K562 (cell line): ENCODE measurements around the gene HAUS3. TPM values are rescaled to one million over a fixed set of nuclear protein-coding genes. Genes with fewer than 3 reads are reported as not detected.
A peak's percentile ranks its signal among the peaks of the same experiment; 100 is the strongest.

ENCODE experiments used
- HNRNPL ChIP-seq: fragments of 200-400 bp; formaldehyde crosslinking; IDR thresholded peaks from 2 replicates; pipeline ENCODE4 v1.6.1; 2017; ENCODE audit warnings: low read depth, mild to moderate bottlenecking, low read length
- JUND ChIP-seq, 2 experiments: IDR thresholded peaks; 2 replicates in 1 of 2; 3 replicates in 1 of 2; pipeline ENCODE4 v1.6.1; 2011; ENCODE audit warnings: borderline replicate concordance in 2 of 2, low read depth in 2 of 2, low read length in 2 of 2, improper control_type of control experiment in 1 of 2, missing biosample characterization in 1 of 2, missing genetic modification characterization in 1 of 2, missing genetic modification reagents in 1 of 2
- KAT8 ChIP-seq: fragments of 450-650 bp; IDR thresholded peaks from 2 replicates; pipeline ENCODE4 v1.6.1; 2016; ENCODE audit warnings: low read depth, mild to moderate bottlenecking
- SRF ChIP-seq, 2 experiments: fragments of 250-450, 450-650 bp in 1 of 2; sonication (Bioruptor Pico) in 1 of 2; sonication (generic) in 1 of 2; formaldehyde crosslinking; IDR thresholded peaks; 2 replicates each; pipeline versions ENCODE4 v1.5.0 to v1.5.1; 2020 to 2022; ENCODE audit warnings: mild to moderate bottlenecking in 1 of 2, missing genetic modification reagents in 1 of 2
- TCFL5 ChIP-seq: fragments of 250-450 bp; sonication (Bioruptor Pico); conservative IDR thresholded peaks from 2 replicates; pipeline ENCODE4 v1.6.1; 2021; ENCODE audit warnings: mild to moderate bottlenecking, moderate library complexity, matching md5 sums
- YBX1 ChIP-seq: fragments of 450-650 bp; IDR thresholded peaks from 2 replicates; pipeline ENCODE4 v1.7.1; 2016; ENCODE audit warnings: mild to moderate bottlenecking
- ZNF41 ChIP-seq: fragments of 250-450 bp; sonication (Bioruptor Pico); conservative IDR thresholded peaks from 2 replicates; pipeline ENCODE4 v1.4.0; 2020; ENCODE audit warnings: mild to moderate bottlenecking
- polyA plus RNA-seq, 8 experiments: library from polyadenylated mRNA; depleted of rRNA in 4 of 8; stranded (reverse) in 5 of 8; unstranded in 3 of 8; fragments of >200 nt; fragmentation: Nextera tagmentation in 2 of 8; fragmentation: Illumina TruSeq in 1 of 8; extraction: Ambion mirVana in 2 of 8; extraction: Trizol in 1 of 8; gene quantifications; 2 replicates each; pipeline versions ENCODE4 v1.2.1 to v1.2.3, GENCODE V29; 2011 to 2014; ENCODE audit warnings: inconsistent platforms in 1 of 8, missing spikeins in 1 of 8
- total RNA-seq, 7 experiments: library from RNA; depleted of rRNA in 6 of 7; stranded (reverse); fragments of >200 nt in 6 of 7; fragmentation: Illumina TruSeq in 2 of 7; extraction: Trizol in 2 of 7; gene quantifications; 2 replicates each; pipeline versions ENCODE4 v1.2.1 to v1.2.3, GENCODE V29; 2011 to 2021; ENCODE audit warnings: low replicate concordance in 1 of 7
- TF ChIP-seq, protein P1 (sequence below): fragments of 250-450 bp; sonication (Bioruptor Pico); IDR thresholded peaks from 2 replicates; pipeline ENCODE4 v1.4.0; 2020; ENCODE audit warnings: mild to moderate bottlenecking, moderate library complexity
- TF ChIP-seq, protein P2 (sequence below): fragments of 250-450 bp; sonication (Bioruptor Pico); IDR thresholded peaks from 2 replicates; pipeline ENCODE4 v1.5.0; 2021; ENCODE audit warnings: mild to moderate bottlenecking, moderate library complexity
- TF ChIP-seq, protein P3 (sequence below): sonication (generic); formaldehyde crosslinking; IDR thresholded peaks from 2 replicates; pipeline ENCODE4 v1.8.0; 2022; ENCODE audit warnings: mild to moderate bottlenecking, missing genetic modification reagents, borderline replicate concordance
- TF ChIP-seq, protein P4 (sequence below): fragments of 250-450 bp; sonication (Bioruptor Pico); IDR thresholded peaks from 2 replicates; pipeline ENCODE4 v1.8.0; 2022; ENCODE audit warnings: inconsistent platforms

Gene HAUS3
- total and polyA plus RNA-seq, 9 of the 15 experiments (the other 6 are each of a cell fraction or from before 2014, with no cell fraction given) = 8.9 to 25.7 (median 21.5) TPM

DNA sequence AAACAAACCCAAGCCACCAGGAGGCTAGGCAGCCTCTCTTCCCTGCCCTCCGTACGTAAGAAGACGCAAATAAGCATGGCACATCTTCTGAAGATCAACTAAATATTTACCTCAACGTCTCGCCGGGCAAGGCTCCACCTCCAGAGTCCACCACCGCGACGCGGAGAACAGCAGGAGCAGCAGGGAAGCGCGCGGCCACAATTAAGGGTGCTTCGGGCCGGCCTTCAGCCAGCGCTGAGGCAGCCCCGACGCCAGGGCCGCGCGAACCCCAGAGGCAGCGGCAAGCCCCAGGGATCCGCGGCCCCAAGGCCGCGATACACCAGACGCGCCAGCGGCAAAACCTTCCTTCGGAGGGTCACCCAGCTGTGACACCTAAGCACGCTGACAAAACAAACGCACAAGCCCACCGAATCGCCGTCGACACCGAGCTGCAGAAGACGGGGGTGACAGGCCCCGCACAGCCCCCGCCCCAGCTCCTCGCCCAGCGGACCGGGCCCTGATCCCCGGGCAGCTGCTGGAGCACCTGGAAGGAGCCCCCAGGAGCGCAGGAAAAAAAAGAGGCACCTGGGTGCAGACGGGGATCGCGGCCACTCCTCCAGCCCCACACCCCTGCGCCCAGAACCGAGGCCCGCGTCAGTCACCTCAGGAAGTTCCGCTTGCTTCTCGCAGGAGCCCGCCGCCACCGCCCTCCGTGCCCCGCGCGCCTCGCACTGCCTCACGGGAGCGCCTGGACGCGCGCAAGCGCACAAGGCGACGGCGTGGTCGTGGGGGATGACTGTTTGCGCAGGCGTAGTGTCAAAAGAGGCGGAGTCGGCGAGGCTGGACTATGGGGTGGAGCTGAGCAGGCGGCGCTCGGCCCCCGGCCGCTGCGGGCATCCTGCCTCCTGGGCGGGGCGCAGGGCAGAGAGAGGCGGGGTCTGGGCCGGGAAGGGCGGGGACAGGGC, at the start of gene HAUS3, which contains the start of gene POLN (continued):
- TF ChIP-seq, protein P1, sequence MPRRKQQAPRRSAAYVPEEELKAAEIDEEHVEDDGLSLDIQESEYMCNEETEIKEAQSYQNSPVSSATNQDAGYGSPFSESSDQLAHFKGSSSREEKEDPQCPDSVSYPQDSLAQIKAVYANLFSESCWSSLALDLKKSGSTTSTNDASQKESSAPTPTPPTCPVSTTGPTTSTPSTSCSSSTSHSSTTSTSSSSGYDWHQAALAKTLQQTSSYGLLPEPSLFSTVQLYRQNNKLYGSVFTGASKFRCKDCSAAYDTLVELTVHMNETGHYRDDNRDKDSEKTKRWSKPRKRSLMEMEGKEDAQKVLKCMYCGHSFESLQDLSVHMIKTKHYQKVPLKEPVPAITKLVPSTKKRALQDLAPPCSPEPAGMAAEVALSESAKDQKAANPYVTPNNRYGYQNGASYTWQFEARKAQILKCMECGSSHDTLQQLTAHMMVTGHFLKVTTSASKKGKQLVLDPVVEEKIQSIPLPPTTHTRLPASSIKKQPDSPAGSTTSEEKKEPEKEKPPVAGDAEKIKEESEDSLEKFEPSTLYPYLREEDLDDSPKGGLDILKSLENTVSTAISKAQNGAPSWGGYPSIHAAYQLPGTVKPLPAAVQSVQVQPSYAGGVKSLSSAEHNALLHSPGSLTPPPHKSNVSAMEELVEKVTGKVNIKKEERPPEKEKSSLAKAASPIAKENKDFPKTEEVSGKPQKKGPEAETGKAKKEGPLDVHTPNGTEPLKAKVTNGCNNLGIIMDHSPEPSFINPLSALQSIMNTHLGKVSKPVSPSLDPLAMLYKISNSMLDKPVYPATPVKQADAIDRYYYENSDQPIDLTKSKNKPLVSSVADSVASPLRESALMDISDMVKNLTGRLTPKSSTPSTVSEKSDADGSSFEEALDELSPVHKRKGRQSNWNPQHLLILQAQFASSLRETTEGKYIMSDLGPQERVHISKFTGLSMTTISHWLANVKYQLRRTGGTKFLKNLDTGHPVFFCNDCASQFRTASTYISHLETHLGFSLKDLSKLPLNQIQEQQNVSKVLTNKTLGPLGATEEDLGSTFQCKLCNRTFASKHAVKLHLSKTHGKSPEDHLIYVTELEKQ (CRISPR knock-in tag) = no peak
- TF ChIP-seq HNRNPL = peak; percentile 80; the same call in 1 of the 2 replicates
- TF ChIP-seq YBX1 = no peak
- peak; percentile 65 for TF ChIP-seq JUND (IDR thresholded peaks at IDR 0.05; ENCODE audit: borderline replicate concordance, low read depth, low read length)
- no peak for TF ChIP-seq JUND (tag; IDR thresholded peaks at IDR 0.05; ENCODE audit: borderline replicate concordance, low read depth, low read length)
- peak in 1 of 2 experiments; percentile 64; a peak in 1 of 4 replicates for TF ChIP-seq SRF (CRISPR knock-in tag; IDR thresholded peaks at IDR 0.05)
- TF ChIP-seq, protein P2, sequence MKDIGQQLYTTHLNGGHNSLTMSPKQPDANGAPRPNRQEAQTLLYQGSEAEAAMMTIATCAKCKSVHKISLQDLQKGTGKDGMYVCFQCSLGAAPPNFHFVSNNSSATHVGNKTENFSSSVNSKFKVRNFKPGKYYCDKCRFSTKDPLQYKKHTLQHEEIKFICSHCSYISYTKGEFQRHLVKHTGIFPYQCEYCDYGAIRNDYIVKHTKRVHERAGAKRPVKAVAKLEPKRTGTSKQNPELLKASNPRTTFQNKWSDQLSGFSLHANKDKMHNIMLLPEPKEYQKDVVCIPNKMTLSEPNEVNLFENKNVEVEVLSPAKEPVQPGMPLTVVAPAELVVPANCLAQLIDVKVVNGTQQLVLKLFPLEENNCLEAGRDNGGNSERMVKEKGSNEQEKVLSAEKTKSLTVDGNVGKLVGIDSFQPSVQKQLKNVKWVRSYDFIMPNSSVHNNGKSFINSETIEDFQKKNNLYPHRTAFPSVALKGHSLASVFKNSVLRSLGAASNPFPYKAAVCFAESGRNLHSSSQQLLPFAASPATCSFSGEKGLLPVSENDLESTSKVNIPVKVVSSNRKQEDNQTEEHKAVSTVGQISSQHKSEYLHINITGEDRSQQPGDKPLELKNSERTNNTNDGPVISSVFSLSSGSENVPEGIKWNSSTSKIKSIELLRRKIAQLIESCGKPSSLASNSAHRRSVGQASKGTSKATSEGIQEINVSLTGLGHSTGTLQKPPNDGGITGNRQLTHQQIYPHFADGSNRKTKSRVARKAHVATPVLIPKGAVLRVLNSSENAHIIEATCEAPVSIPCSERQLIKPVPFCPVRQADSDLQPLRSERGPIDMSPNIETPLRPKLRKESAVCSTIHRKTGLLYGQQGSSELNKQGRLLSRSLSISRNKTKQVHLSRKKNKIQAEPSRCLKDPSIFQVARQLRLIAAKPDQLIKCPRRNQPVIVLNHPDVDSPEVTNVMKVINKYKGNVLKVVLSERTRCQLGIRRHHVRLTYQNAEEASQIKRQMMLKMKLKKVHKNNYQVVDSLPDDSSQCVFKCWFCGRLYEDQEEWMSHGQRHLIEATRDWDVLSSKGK (CRISPR knock-in tag) = no peak
- no peak for TF ChIP-seq ZNF41 (CRISPR knock-in tag)
- no peak for TF ChIP-seq TCFL5
- TF ChIP-seq KAT8 = no peak
- TF ChIP-seq, protein P3, sequence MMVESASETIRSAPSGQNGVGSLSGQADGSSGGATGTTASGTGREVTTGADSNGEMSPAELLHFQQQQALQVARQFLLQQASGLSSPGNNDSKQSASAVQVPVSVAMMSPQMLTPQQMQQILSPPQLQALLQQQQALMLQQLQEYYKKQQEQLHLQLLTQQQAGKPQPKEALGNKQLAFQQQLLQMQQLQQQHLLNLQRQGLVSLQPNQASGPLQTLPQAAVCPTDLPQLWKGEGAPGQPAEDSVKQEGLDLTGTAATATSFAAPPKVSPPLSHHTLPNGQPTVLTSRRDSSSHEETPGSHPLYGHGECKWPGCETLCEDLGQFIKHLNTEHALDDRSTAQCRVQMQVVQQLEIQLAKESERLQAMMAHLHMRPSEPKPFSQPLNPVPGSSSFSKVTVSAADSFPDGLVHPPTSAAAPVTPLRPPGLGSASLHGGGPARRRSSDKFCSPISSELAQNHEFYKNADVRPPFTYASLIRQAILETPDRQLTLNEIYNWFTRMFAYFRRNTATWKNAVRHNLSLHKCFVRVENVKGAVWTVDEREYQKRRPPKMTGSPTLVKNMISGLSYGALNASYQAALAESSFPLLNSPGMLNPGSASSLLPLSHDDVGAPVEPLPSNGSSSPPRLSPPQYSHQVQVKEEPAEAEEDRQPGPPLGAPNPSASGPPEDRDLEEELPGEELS (CRISPR knock-in tag) = no peak
- TF ChIP-seq, protein P4, sequence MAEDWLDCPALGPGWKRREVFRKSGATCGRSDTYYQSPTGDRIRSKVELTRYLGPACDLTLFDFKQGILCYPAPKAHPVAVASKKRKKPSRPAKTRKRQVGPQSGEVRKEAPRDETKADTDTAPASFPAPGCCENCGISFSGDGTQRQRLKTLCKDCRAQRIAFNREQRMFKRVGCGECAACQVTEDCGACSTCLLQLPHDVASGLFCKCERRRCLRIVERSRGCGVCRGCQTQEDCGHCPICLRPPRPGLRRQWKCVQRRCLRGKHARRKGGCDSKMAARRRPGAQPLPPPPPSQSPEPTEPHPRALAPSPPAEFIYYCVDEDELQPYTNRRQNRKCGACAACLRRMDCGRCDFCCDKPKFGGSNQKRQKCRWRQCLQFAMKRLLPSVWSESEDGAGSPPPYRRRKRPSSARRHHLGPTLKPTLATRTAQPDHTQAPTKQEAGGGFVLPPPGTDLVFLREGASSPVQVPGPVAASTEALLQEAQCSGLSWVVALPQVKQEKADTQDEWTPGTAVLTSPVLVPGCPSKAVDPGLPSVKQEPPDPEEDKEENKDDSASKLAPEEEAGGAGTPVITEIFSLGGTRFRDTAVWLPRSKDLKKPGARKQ (CRISPR knock-in tag) = no peak
